Endothelial cell (in vitro differentiated cells): ENCODE measurements around the gene HIGD1C. TPM values are rescaled to one million over a fixed set of nuclear protein-coding genes. Genes with fewer than 3 reads are reported as not detected.

Experiments
- DNase-seq: peaks from one replicate; pipeline ENCODE4 v3.0.0; 2021; ENCODE audit warnings: low spot score
- H3K27ac Mint-ChIP-seq: one replicate; pipeline ENCODE4 v1.8.0; 2021; ENCODE audit warnings: mixed read lengths, inconsistent platforms; ENCODE audit not compliant: unreplicated experiment
- H3K27me3 Mint-ChIP-seq: one replicate; pipeline ENCODE4 v1.8.0; 2021; ENCODE audit warnings: mild to moderate bottlenecking, moderate library complexity, mixed read lengths, inconsistent platforms; ENCODE audit not compliant: unreplicated experiment
- H3K36me3 Mint-ChIP-seq: one replicate; pipeline ENCODE4 v1.8.0; 2021; ENCODE audit warnings: mild to moderate bottlenecking, low read depth, mixed read lengths, inconsistent platforms; ENCODE audit not compliant: unreplicated experiment
- H3K4me1 Mint-ChIP-seq: one replicate; pipeline ENCODE4 v1.8.0; 2021; ENCODE audit warnings: mild to moderate bottlenecking, mixed read lengths, inconsistent platforms; ENCODE audit not compliant: unreplicated experiment
- H3K4me3 Mint-ChIP-seq: one replicate; pipeline ENCODE4 v1.8.0; 2021; ENCODE audit warnings: mild to moderate bottlenecking, mixed read lengths, inconsistent platforms; ENCODE audit not compliant: unreplicated experiment
- H3K9me3 Mint-ChIP-seq: one replicate; pipeline ENCODE4 v1.8.0; 2021; ENCODE audit warnings: mixed read lengths, inconsistent platforms; ENCODE audit not compliant: unreplicated experiment
- total RNA-seq: library from RNA; stranded (reverse); fragmentation: NEBNext Ultra II Directional; extraction: Animal tissue kit (Norgen Biotek cat#: 25700); gene quantifications from one replicate; pipeline ENCODE4 v1.2.1, GENCODE V29; 2021; ENCODE audit not compliant: unreplicated experiment
- TF ChIP-seq, protein P1 (sequence below): fragments of 200-600 bp; sonication (generic); IDR thresholded peaks from one replicate; pipeline ENCODE4 v1.5.0; 2021; ENCODE audit warnings: antibody characterized with exemption; ENCODE audit not compliant: unreplicated experiment

Gene HIGD1C
- total RNA-seq, 1 donor from 2014 or later = not detected

DNA sequence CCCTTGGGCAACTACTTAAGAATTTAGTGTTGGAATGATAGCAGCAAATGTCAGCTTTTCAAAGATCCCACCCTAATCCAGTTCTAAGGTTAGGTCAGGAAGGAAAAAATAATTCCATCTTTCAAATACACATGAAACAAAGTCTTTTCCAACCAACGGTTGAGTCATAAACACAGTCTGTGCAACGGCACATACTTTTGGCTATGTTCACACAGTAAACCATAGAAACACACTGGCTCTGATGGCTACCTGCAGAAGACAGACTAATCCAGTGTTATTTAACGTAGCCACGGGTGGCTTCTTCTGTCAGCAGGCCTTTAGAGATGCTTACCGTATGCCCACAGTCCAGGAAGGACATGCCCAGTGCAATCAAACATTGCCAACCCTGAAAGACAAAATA, 35.7 kb downstream of the HIGD1C start:
- peaks cover 26% of the 10 kb centered on the region for H3K36me3 Mint-ChIP-seq
- no peaks in the 10 kb centered on the region for H3K27me3 Mint-ChIP-seq
- H3K4me1 Mint-ChIP-seq = peaks cover 21% of the 10 kb centered on the region
- TF ChIP-seq, protein P1, sequence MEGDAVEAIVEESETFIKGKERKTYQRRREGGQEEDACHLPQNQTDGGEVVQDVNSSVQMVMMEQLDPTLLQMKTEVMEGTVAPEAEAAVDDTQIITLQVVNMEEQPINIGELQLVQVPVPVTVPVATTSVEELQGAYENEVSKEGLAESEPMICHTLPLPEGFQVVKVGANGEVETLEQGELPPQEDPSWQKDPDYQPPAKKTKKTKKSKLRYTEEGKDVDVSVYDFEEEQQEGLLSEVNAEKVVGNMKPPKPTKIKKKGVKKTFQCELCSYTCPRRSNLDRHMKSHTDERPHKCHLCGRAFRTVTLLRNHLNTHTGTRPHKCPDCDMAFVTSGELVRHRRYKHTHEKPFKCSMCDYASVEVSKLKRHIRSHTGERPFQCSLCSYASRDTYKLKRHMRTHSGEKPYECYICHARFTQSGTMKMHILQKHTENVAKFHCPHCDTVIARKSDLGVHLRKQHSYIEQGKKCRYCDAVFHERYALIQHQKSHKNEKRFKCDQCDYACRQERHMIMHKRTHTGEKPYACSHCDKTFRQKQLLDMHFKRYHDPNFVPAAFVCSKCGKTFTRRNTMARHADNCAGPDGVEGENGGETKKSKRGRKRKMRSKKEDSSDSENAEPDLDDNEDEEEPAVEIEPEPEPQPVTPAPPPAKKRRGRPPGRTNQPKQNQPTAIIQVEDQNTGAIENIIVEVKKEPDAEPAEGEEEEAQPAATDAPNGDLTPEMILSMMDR = no peak
- no peak overlapping the region for H3K27ac Mint-ChIP-seq
- no peaks in the 10 kb centered on the region for H3K9me3 Mint-ChIP-seq
- DNase-seq = no peak
- no peak overlapping the region for H3K4me3 Mint-ChIP-seq

DNA sequence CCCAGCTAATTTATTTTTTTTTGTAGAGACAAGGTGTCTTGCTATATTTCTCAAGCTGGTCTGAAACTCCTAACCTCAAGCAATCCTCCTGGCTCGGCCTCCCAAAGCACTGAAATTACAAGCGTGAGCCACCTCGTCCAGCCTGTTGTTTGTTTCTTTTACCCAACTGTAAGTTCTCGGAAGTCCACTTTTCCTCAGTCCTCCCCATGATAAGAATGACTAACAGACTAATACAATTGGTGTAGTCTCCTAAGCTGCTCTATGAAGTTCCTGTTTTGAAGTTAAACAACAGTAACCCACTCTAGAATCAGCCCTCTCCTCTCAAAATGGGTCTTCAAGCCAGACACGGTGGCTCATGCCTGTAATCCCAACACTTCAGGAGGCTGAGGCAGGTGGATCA, 36.5 kb downstream of the HIGD1C start:
- TF ChIP-seq, protein P1 = no peak
- H3K36me3 Mint-ChIP-seq = peaks cover 26% of the 10 kb centered on the region
- no peak for DNase-seq
- peaks cover 21% of the 10 kb centered on the region for H3K4me1 Mint-ChIP-seq
- H3K27ac Mint-ChIP-seq = no peak overlapping the region
- H3K9me3 Mint-ChIP-seq = no peaks in the 10 kb centered on the region
- no peak overlapping the region for H3K4me3 Mint-ChIP-seq
- no peaks in the 10 kb centered on the region for H3K27me3 Mint-ChIP-seq

DNA sequence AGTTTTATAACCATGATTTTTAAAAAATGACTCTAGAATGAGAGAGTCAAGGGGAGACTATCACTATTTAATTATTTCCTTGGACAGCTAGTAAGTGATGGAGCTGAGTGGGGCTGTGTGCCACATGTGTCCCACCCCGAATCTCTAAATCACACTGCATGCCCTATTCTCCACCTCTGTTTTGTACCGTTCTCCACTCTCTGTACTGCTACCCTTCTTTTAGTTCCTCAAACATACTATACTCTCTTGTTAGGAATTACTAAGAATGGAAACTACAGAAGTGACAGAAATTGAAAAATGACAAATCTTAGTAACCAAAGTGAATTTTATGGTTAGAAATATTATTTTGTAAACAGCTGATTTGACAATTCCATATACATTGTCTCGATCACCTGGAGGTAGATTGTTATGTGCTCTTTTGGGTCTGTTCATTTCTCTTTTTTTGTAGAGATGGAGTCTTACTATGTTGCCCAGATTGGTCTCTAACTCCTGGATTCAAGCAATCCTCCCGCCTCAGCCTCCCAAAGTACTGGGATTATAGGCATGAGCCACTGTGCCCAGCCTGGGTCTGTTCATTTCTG, 37.9 kb downstream of the HIGD1C start:
- Mint-ChIP-seq H3K27ac (no peak overlapping the region), H3K27me3 (no peaks in the 10 kb centered on the region), H3K4me3 (no peak overlapping the region), H3K36me3 (peaks cover 34% of the 10 kb centered on the region), H3K4me1 (peaks cover 15% of the 10 kb centered on the region), H3K9me3 (no peaks in the 10 kb centered on the region)
- no peak for DNase-seq
- TF ChIP-seq, protein P1 = no peak

DNA sequence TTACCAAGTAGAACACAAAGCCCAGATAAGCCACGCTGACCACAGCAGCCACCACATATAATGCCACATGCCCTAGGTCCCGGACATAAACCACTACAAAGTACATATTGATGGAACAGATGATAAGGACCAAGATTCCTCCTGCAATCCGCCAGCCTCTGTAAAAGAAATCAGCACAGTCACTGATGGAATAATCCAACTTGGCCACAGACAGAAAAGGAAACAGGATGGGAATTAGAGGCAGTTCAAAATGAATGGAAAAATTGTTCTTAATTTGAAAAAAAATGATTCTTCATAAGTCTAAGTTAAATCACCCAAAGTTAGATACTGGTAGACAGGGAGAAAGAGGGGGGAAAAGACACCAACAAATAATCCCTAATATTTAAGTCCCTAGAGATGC, 38.4 kb downstream of the HIGD1C start:
- no peak overlapping the region for H3K27ac Mint-ChIP-seq

DNA sequence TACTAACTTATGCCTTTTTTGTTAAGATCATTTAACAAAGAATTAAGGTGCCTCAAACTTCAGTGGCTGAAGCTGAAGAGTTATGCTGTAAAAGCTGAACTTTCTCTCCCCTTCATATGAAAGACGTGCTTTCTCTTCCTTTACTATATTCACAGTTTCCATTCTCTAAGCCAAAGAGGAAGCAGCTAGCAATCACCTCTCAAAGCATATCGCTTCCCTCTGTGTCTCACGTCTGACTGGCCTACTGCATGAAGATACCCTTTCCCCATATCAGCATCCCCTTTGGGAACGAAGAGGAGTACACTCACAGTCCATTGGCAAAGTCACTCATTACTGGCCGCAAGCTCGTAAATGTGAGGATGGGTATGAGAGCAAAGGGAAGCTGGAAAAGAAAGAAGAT, 38.9 kb downstream of the HIGD1C start:
- Mint-ChIP-seq H3K27ac (no peak overlapping the region), H3K27me3 (peaks cover 3% of the 10 kb centered on the region), H3K9me3 (no peaks in the 10 kb centered on the region), H3K4me1 (peaks cover 20% of the 10 kb centered on the region), H3K36me3 (peaks cover 40% of the 10 kb centered on the region), H3K4me3 (peak overlapping the region; percentile 3)
- TF ChIP-seq, protein P1 = no peak
- no peak for DNase-seq

More for the DNA sequence above, 38.4 kb downstream of the HIGD1C start:
- H3K4me3 Mint-ChIP-seq = no peak overlapping the region
- peaks cover 18% of the 10 kb centered on the region for H3K4me1 Mint-ChIP-seq
- peaks cover 39% of the 10 kb centered on the region for H3K36me3 Mint-ChIP-seq
- no peak for DNase-seq
- TF ChIP-seq, protein P1 = no peak
- H3K27me3 Mint-ChIP-seq = peaks cover 3% of the 10 kb centered on the region
- H3K9me3 Mint-ChIP-seq = no peaks in the 10 kb centered on the region
